Smooth muscle cell (in vitro differentiated cells): Measurements from ENCODE around the gene EPHB1. TPM values are rescaled to one million over a fixed set of nuclear protein-coding genes. Genes with fewer than 3 reads are reported as not detected.

ENCODE experiments used
- DNase-seq: peaks from one replicate; lab custom pipeline; 2025; ENCODE audit not compliant: unreplicated experiment; lab: John Stamatoyannopoulos, UW
- H2AFZ ChIP-seq: fragments of 200-600 bp; sonication (generic); 2 replicates; pipeline ENCODE4 v1.6.0; 2016; ENCODE audit warnings: antibody characterized with exemption, low read depth, mild to moderate bottlenecking
- H3F3A ChIP-seq: fragments of 200-600 bp; sonication (generic); 2 replicates; pipeline ENCODE4 v1.6.0; 2017; ENCODE audit warnings: antibody characterized with exemption, low read depth
- H3K27ac ChIP-seq: fragments of 200-600 bp; sonication (generic); 2 replicates; pipeline ENCODE4 v1.5.1; 2016; ENCODE audit warnings: low read depth, mild to moderate bottlenecking
- H3K27me3 ChIP-seq: fragments of 200-600 bp; sonication (generic); 2 replicates; pipeline ENCODE4 v1.6.1; 2016; ENCODE audit warnings: low read depth, mild to moderate bottlenecking
- H3K36me3 ChIP-seq: fragments of 200-600 bp; sonication (generic); 2 replicates; pipeline ENCODE4 v1.5.1; 2016; ENCODE audit warnings: low read depth
- H3K4me1 ChIP-seq: fragments of 200-600 bp; sonication (generic); 2 replicates; pipeline ENCODE4 v1.5.1; 2016; ENCODE audit warnings: low read depth
- H3K4me2 ChIP-seq: fragments of 200-600 bp; sonication (generic); 2 replicates; pipeline ENCODE4 v1.6.0; 2016; ENCODE audit warnings: mild to moderate bottlenecking
- H3K4me3 ChIP-seq: fragments of 200-600 bp; sonication (generic); 2 replicates; pipeline ENCODE4 v1.5.1; 2016; ENCODE audit warnings: mild to moderate bottlenecking
- H3K79me2 ChIP-seq: fragments of 200-600 bp; sonication (generic); 2 replicates; pipeline ENCODE4 v1.6.0; 2016; ENCODE audit warnings: low read depth, mild to moderate bottlenecking
- H3K9ac ChIP-seq: fragments of 200-600 bp; sonication (generic); 2 replicates; pipeline ENCODE4 v1.6.0; 2016; ENCODE audit warnings: low read depth
- H3K9me3 ChIP-seq: fragments of 200-600 bp; sonication (generic); replicated peaks from 2 replicates; pipeline ENCODE4 v1.5.1; 2016; ENCODE audit warnings: low read depth
- H4K20me1 ChIP-seq: fragments of 200-600 bp; sonication (generic); 2 replicates; pipeline ENCODE4 v1.6.0; 2016; ENCODE audit warnings: low read depth
- CTCF ChIP-seq: fragments of 200-600 bp; sonication (generic); IDR thresholded peaks from 2 replicates; pipeline ENCODE4 v1.5.1; 2017; ENCODE audit warnings: borderline replicate concordance, mild to moderate bottlenecking, antibody characterized with exemption; ENCODE audit not compliant: insufficient read depth, poor library complexity, severe bottlenecking
- WGBS: methylation state at CpG from one replicate; pipeline ENCODE4 v1.1.7; 2016; ENCODE audit warnings: low lambda C conversion rate; 5-methylcytosine and 5-hydroxymethylcytosine counted together
- polyA plus RNA-seq: library from polyadenylated mRNA; unstranded; fragments of >200 nt; fragmentation: Nextera tagmentation; extraction: Ambion mirVana; gene quantifications from 2 replicates; pipeline ENCODE4 v1.2.1, GENCODE V29; 2016
- total RNA-seq: library from RNA; depleted of rRNA; stranded (reverse); fragments of >200 nt; gene quantifications from 2 replicates; pipeline ENCODE4 v1.2.3, GENCODE V29; 2014

EPHB1 gene
- total and polyA plus RNA-seq, 2 experiments from 2014 or later = 2.5 to 2.6 TPM

GRCh38 chr3:134944429-134944828 is 149.4 kb downstream of the EPHB1 start:
- no peak overlapping the region for H3K9ac ChIP-seq
- WGBS = 84% methylated on average over 1 of the region's 1 CpG

GRCh38 chr3:134949150-134949549 is 154.1 kb downstream of the EPHB1 start:
- Histone ChIP-seq H3F3A (no peaks in the 10 kb centered on the region), H3K4me3 (no peak overlapping the region), H3K4me1 (no peaks in the 10 kb centered on the region), H3K27ac (no peak overlapping the region), H3K9me3 (no peaks in the 10 kb centered on the region), H3K9ac (no peak overlapping the region), H3K27me3 (no peaks in the 10 kb centered on the region), H2AFZ (no peak overlapping the region), H4K20me1 (no peaks in the 10 kb centered on the region), H3K4me2 (no peak overlapping the region), H3K36me3 (no peaks in the 10 kb centered on the region), H3K79me2 (no peaks in the 10 kb centered on the region)
- WGBS = 97% methylated on average over 2 of the region's 2 CpGs
- no peak for DNase-seq
- TF ChIP-seq CTCF = no peak

More at GRCh38 chr3:134944429-134944828, 149.4 kb downstream of the EPHB1 start:
- no peaks in the 10 kb centered on the region for H3K4me1 ChIP-seq
- no peak overlapping the region for H2AFZ ChIP-seq
- no peak overlapping the region for H3K4me2 ChIP-seq
- no peaks in the 10 kb centered on the region for H3F3A ChIP-seq
- TF ChIP-seq CTCF = no peak
- no peaks in the 10 kb centered on the region for H3K36me3 ChIP-seq
- no peak overlapping the region for H3K4me3 ChIP-seq
- H3K79me2 ChIP-seq = no peaks in the 10 kb centered on the region
- H4K20me1 ChIP-seq = no peaks in the 10 kb centered on the region
- no peak overlapping the region for H3K27ac ChIP-seq
- H3K27me3 ChIP-seq = no peaks in the 10 kb centered on the region
- no peaks in the 10 kb centered on the region for H3K9me3 ChIP-seq
- no peak for DNase-seq

- Histone ChIP-seq H3K9ac (no peak overlapping the region), H3F3A (no peaks in the 10 kb centered on the region), H3K79me2 (no peaks in the 10 kb centered on the region), H3K36me3 (no peaks in the 10 kb centered on the region), H3K4me1 (no peaks in the 10 kb centered on the region), H3K4me2 (no peak overlapping the region), H3K27ac (no peak overlapping the region), H2AFZ (no peak overlapping the region), H3K4me3 (no peak overlapping the region), H3K27me3 (no peaks in the 10 kb centered on the region), H4K20me1 (no peaks in the 10 kb centered on the region), H3K9me3 (no peaks in the 10 kb centered on the region)
- 82% methylated on average over 1 of the region's 1 CpG for WGBS
- DNase-seq = no peak
- TF ChIP-seq CTCF = no peak
Measured at GRCh38 chr3:134952371-134952770, 157.3 kb downstream of the EPHB1 start.

GRCh38 chr3:134955874-134956273 is 160.8 kb downstream of the EPHB1 start:
- H2AFZ ChIP-seq = no peak overlapping the region
- peaks cover 10% of the 10 kb centered on the region for H3K4me1 ChIP-seq
- no peaks in the 10 kb centered on the region for H3K36me3 ChIP-seq
- no peaks in the 10 kb centered on the region for H3F3A ChIP-seq
- no peak for DNase-seq
- WGBS = 82% methylated on average over 2 of the region's 2 CpGs
- TF ChIP-seq CTCF = no peak
- H3K9me3 ChIP-seq = no peaks in the 10 kb centered on the region
- H3K79me2 ChIP-seq = no peaks in the 10 kb centered on the region
- no peak overlapping the region for H3K27ac ChIP-seq
- no peak overlapping the region for H3K4me2 ChIP-seq
- H3K4me3 ChIP-seq = no peak overlapping the region
- H3K27me3 ChIP-seq = no peaks in the 10 kb centered on the region
- no peak overlapping the region for H3K9ac ChIP-seq
- no peaks in the 10 kb centered on the region for H4K20me1 ChIP-seq
